Karpas-422 (cell line): Measurements from ENCODE around the gene KCTD6. TPM values are rescaled to one million over a fixed set of nuclear protein-coding genes. Genes with fewer than 3 reads are reported as not detected.

Source experiments
- DNase-seq: peaks from one replicate; pipeline ENCODE4 v3.0.0-alpha.2; 2015
- H2AFZ ChIP-seq: fragments of 200-600 bp; sonication (generic); 2 replicates; pipeline ENCODE4 v1.6.1; 2014; ENCODE audit warnings: antibody characterized with exemption, low read length, mixed read lengths
- H3K27ac ChIP-seq: fragments of 200-600 bp; sonication (generic); 2 replicates; pipeline ENCODE4 v1.5.1; 2014; ENCODE audit warnings: mild to moderate bottlenecking, low read length, moderate library complexity
- H3K27me3 ChIP-seq: fragments of 200-600 bp; sonication (generic); 2 replicates; pipeline ENCODE4 v1.6.1; 2014; ENCODE audit warnings: low read length, mixed read lengths
- H3K36me3 ChIP-seq: fragments of 200-600 bp; sonication (generic); 2 replicates; pipeline ENCODE4 v1.6.1; 2014; ENCODE audit warnings: low read length, mixed read lengths; ENCODE audit not compliant: insufficient read depth
- H3K4me1 ChIP-seq: fragments of 200-600 bp; sonication (generic); 2 replicates; pipeline ENCODE4 v1.6.1; 2014; ENCODE audit warnings: mild to moderate bottlenecking, low read length, mixed read lengths
- H3K4me2 ChIP-seq: fragments of 200-600 bp; sonication (generic); 2 replicates; pipeline ENCODE4 v1.6.1; 2014; ENCODE audit warnings: low read length, low read depth, mild to moderate bottlenecking; ENCODE audit not compliant: poor library complexity, severe bottlenecking
- H3K4me3 ChIP-seq: fragments of 200-600 bp; sonication (generic); 2 replicates; pipeline ENCODE4 v1.5.1; 2014; ENCODE audit warnings: mild to moderate bottlenecking, antibody characterized with exemption, low read length, mixed read lengths
- H3K79me2 ChIP-seq: fragments of 200-600 bp; sonication (generic); 2 replicates; pipeline ENCODE4 v1.6.1; 2014; ENCODE audit warnings: mild to moderate bottlenecking, low read length, mixed read lengths
- H3K9ac ChIP-seq: fragments of 200-600 bp; sonication (generic); 2 replicates; pipeline ENCODE4 v1.6.0; 2014; ENCODE audit warnings: low read length
- H3K9me2 ChIP-seq: fragments of 200-600 bp; sonication (generic), shearing (Covaris generic); replicated peaks from 2 replicates; pipeline ENCODE4 v1.6.0; 2014; ENCODE audit warnings: mild to moderate bottlenecking, low read length, moderate library complexity; ENCODE audit not compliant: insufficient read depth
- H3K9me3 ChIP-seq: fragments of 300-700, 200-600 bp; sonication (generic); 2 replicates; pipeline ENCODE4 v1.6.1; 2014; ENCODE audit warnings: low read length, mixed read lengths
- H4K20me1 ChIP-seq: fragments of 200-600 bp; sonication (generic); 2 replicates; pipeline ENCODE4 v1.6.1; 2014; ENCODE audit warnings: mild to moderate bottlenecking, antibody characterized with exemption, low read length, low read depth; ENCODE audit not compliant: insufficient read depth
- total RNA-seq: library from RNA; depleted of rRNA; stranded (reverse); fragments of >200 nt; shearing (Covaris generic); gene quantifications from 2 replicates; pipeline ENCODE4 v1.2.3, GENCODE V29; 2014; ENCODE audit warnings: low replicate concordance

KCTD6 gene
- total RNA-seq, 1 experiment from 2014 or later: 17.9 TPM

GRCh38 chr3:58508437-58508836 lies 16.5 kb downstream of the KCTD6 start:
- no peak overlapping the region for H2AFZ ChIP-seq
- H3K4me2 ChIP-seq: no peak overlapping the region
- no peak overlapping the region for H3K27ac ChIP-seq
- H3K4me3 ChIP-seq: no peak overlapping the region
- no peak overlapping the region for H3K9ac ChIP-seq
- no peak for DNase-seq
- no peaks in the 10 kb centered on the region for H3K9me2 ChIP-seq
- H3K79me2 ChIP-seq: no peaks in the 10 kb centered on the region
- 0 out of 2 replicates have a peak, but pooled peaks cover 2% of the 10 kb centered on the region for H4K20me1 ChIP-seq
- H3K9me3 ChIP-seq: no peaks in the 10 kb centered on the region
- no peaks in the 10 kb centered on the region for H3K4me1 ChIP-seq
- H3K36me3 ChIP-seq: no peaks in the 10 kb centered on the region
- no peaks in the 10 kb centered on the region for H3K27me3 ChIP-seq

- Histone ChIP-seq H2AFZ (no peak overlapping the region), H3K9ac (no peak overlapping the region), H3K79me2 (no peaks in the 10 kb centered on the region), H3K27ac (no peak overlapping the region), H3K4me3 (no peak overlapping the region), H3K4me1 (no peaks in the 10 kb centered on the region), H3K27me3 (no peaks in the 10 kb centered on the region), H3K9me2 (no peaks in the 10 kb centered on the region), H3K36me3 (no peaks in the 10 kb centered on the region), H3K4me2 (no peak overlapping the region), H3K9me3 (no peaks in the 10 kb centered on the region), H4K20me1 (no peaks in the 10 kb centered on the region)
- no peak for DNase-seq
These were observed 22.5 kb downstream of the KCTD6 start for GRCh38 chr3:58514405-58514804.

GRCh38 chr3:58518291-58518789 lies 26.4 kb downstream of the KCTD6 start:
- no peaks in the 10 kb centered on the region for H3K4me1 ChIP-seq
- H4K20me1 ChIP-seq: no peaks in the 10 kb centered on the region
- H3K4me3 ChIP-seq: no peak overlapping the region
- no peak overlapping the region for H2AFZ ChIP-seq
- no peaks in the 10 kb centered on the region for H3K9me2 ChIP-seq
- no peak overlapping the region for H3K4me2 ChIP-seq
- H3K36me3 ChIP-seq: no peaks in the 10 kb centered on the region
- H3K9me3 ChIP-seq: no peaks in the 10 kb centered on the region
- H3K79me2 ChIP-seq: no peaks in the 10 kb centered on the region
- DNase-seq: no peak
- no peaks in the 10 kb centered on the region for H3K27me3 ChIP-seq
- no peak overlapping the region for H3K9ac ChIP-seq
- no peak overlapping the region for H3K27ac ChIP-seq

- no peak for DNase-seq
- H3K4me1 ChIP-seq: no peaks in the 10 kb centered on the region
- H3K9me2 ChIP-seq: no peaks in the 10 kb centered on the region
- no peaks in the 10 kb centered on the region for H3K27me3 ChIP-seq
- no peak overlapping the region for H2AFZ ChIP-seq
- H3K9me3 ChIP-seq: no peaks in the 10 kb centered on the region
- no peak overlapping the region for H3K27ac ChIP-seq
- no peaks in the 10 kb centered on the region for H3K36me3 ChIP-seq
- no peak overlapping the region for H3K4me3 ChIP-seq
- no peak overlapping the region for H3K9ac ChIP-seq
- no peaks in the 10 kb centered on the region for H3K79me2 ChIP-seq
- H3K4me2 ChIP-seq: no peak overlapping the region
- H4K20me1 ChIP-seq: no peaks in the 10 kb centered on the region
These were observed 27.9 kb downstream of the KCTD6 start for GRCh38 chr3:58519668-58520402.

- Histone ChIP-seq H3K4me2 (no peak overlapping the region), H3K36me3 (no peaks in the 10 kb centered on the region), H2AFZ (no peak overlapping the region), H3K9me3 (no peaks in the 10 kb centered on the region), H3K27me3 (no peaks in the 10 kb centered on the region), H3K4me3 (no peak overlapping the region), H3K9ac (no peak overlapping the region), H3K9me2 (no peaks in the 10 kb centered on the region), H3K4me1 (no peaks in the 10 kb centered on the region), H4K20me1 (no peaks in the 10 kb centered on the region), H3K79me2 (no peaks in the 10 kb centered on the region), H3K27ac (no peak overlapping the region)
- DNase-seq: no peak
These were observed 28.8 kb downstream of the KCTD6 start for GRCh38 chr3:58520403-58521335.

GRCh38 chr3:58521336-58521670 lies 29.4 kb downstream of the KCTD6 start:
- no peaks in the 10 kb centered on the region for H3K36me3 ChIP-seq
- H3K27ac ChIP-seq: no peak overlapping the region
- peaks cover under 1% of the 10 kb centered on the region for H3K4me1 ChIP-seq
- no peak overlapping the region for H2AFZ ChIP-seq
- no peaks in the 10 kb centered on the region for H4K20me1 ChIP-seq
- H3K9me3 ChIP-seq: no peaks in the 10 kb centered on the region
- H3K9ac ChIP-seq: no peak overlapping the region
- H3K4me2 ChIP-seq: no peak overlapping the region
- no peaks in the 10 kb centered on the region for H3K9me2 ChIP-seq
- H3K4me3 ChIP-seq: no peak overlapping the region
- no peaks in the 10 kb centered on the region for H3K79me2 ChIP-seq
- DNase-seq: no peak
- no peaks in the 10 kb centered on the region for H3K27me3 ChIP-seq

GRCh38 chr3:58521917-58522631 lies 30.2 kb downstream of the KCTD6 start:
- no peak overlapping the region for H2AFZ ChIP-seq
- no peak overlapping the region for H3K27ac ChIP-seq
- H3K79me2 ChIP-seq: no peaks in the 10 kb centered on the region
- no peaks in the 10 kb centered on the region for H3K9me3 ChIP-seq
- H3K4me3 ChIP-seq: no peak overlapping the region
- H3K4me1 ChIP-seq: peaks cover 4% of the 10 kb centered on the region
- H3K4me2 ChIP-seq: no peak overlapping the region
- H3K9ac ChIP-seq: no peak overlapping the region
- H3K9me2 ChIP-seq: no peaks in the 10 kb centered on the region
- no peaks in the 10 kb centered on the region for H4K20me1 ChIP-seq
- no peaks in the 10 kb centered on the region for H3K36me3 ChIP-seq
- no peak for DNase-seq
- no peaks in the 10 kb centered on the region for H3K27me3 ChIP-seq
